Stimulated activated CD4-positive, alpha-beta T cell treated with anti-CD3 and anti-CD28 coated beads, Interleukin-15, amount 100 ng/mL, for 48 hours (primary cell): Measurements from ENCODE around the gene ALG1.
"Not testable (repeated sequence)": the region's sequence is repeated elsewhere in the genome, so short reads cannot be mapped to it uniquely, and the experiment has no call there.

Experiments used
- DNase-seq, 2 donors: peaks; one replicate each; pipeline ENCODE4 v3.0.0-alpha.2; 2020; ENCODE audit warnings: low read depth in 2 of 2

Gene ALG1

DNA sequence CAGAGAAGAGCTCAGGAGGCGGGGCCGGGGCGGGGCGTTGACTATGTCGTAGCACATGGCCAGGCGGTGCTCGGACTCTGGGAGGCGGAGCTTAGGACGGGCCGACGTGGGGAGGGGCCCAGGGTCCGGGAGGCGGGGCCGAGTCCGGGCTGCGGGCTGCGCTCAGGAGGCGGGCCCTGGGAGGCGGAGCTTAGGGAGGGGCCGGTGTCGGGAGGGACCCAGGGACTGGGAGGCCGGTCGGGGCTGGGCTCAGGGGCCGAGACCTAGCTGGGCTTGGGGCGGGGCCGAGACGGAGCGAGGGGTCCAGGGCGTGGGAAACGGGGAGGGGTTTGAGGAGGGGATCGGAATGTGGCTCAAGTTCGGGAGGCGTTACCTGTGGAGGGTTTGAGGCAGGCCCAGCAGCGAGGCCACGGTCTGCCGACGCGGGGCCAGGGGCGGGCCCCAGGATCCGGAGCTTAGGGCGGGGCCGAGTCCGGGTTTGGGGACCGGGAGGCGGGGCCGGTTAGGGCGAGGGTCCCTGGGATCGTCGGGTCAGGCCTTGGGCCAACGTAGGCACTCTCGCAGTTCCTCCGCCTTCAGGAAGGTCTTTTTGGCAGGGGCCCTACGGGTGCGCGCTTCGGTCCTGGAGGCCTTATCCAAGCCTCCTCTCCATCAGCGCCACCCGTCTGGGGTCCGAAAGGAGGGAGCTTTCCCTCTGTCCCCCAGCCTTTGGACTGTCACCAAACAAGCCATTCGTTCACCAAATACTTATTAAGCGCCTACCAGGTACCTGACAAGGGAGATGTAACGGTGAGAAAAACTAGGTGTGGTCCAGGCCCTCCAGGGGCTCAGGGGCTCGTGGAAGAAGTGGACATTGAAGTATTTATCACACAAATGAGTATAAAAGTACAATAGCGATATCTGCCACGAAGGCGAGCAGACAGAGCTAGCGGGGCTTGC, 26.8 kb downstream of the ALG1 start:
- peak; percentile 55 to 59 for DNase-seq

DNA sequence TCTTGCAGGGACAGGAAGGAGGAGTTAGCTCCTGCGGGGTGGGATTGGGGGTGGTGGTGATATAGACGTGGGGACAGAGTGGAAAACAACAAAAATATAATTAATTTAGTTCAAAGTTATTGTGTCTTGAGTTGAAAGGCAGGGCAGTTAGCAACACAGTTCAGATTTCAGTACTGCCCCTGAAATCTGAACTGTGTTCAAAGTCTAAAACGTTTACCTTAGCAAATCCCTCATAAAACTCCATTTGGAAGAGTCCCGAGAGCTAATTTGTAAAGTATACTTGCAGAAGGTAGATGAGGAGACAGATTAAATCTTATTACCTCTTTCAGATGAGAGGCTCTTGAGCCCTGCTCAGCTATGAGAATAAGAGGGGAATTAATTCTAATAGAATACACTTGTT, 27.5 kb downstream of the ALG1 start:
- DNase-seq, result not testable (repeated sequence)

GRCh38 chr16:5103296-5104032, 31.8 kb downstream of the ALG1 start:
- DNase-seq, result not testable (repeated sequence)

- not testable (repeated sequence) for DNase-seq
Observed at GRCh38 chr16:5105039-5105438, 33.4 kb downstream of the ALG1 start.

- DNase-seq, result no peak
Observed at GRCh38 chr16:5108505-5109158, 37.0 kb downstream of the ALG1 start.

GRCh38 chr16:5110933-5111332, 39.3 kb downstream of the ALG1 start:
- not testable (repeated sequence) for DNase-seq

DNA sequence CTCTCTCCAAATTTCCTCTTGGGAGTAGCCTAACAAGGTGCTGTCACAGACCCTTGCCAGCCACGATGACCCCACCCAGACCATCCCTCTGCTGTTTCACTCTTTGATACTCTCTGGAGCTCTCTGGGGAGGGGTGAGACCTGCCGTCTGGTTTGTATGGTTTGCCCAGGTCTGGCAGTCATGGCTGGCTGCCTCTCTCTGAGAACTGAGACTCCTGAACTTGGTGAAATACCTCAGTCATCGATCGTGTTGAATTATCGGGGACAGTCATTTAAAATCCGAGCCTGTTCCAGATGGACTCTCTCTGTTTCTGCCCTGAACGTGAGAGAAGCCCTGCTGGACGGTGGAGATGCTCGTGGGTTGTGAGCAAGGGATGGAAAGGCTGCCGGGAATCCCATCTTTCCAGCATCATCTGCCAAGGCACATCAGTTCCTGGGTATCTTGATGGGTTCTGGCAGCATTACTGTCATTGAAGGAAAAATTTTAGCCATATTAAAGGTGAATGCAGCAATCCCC, 45.2 kb downstream of the ALG1 start:
- DNase-seq, result not testable (repeated sequence)

GRCh38 chr16:5117300-5118087, 45.9 kb downstream of the ALG1 start:
- DNase-seq, result not testable (repeated sequence)

GRCh38 chr16:5131467-5132004, 59.9 kb downstream of the ALG1 start:
- DNase-seq, result not testable (repeated sequence)

- not testable (repeated sequence) for DNase-seq
Observed at GRCh38 chr16:5132915-5133600, 61.4 kb downstream of the ALG1 start.

- not testable (repeated sequence) for DNase-seq
Observed at GRCh38 chr16:5134739-5135452, 63.3 kb downstream of the ALG1 start.
